C4-2B (cell line): Measurements from ENCODE around the gene ACVR1.

Source experiments
- ZFX ChIP-seq: fragments of 450-650 bp; IDR thresholded peaks from 2 replicates; pipeline ENCODE4 v1.6.1; 2017
- TF ChIP-seq, protein P1 (sequence below): fragments of 450-650 bp; conservative IDR thresholded peaks from 2 replicates; pipeline ENCODE4 v1.5.1; 2017; ENCODE audit warnings: mild to moderate bottlenecking

GRCh38 chr2:157923598-157924217 lies 47.6 kb upstream of the ACVR1 start:
- TF ChIP-seq, protein P1, sequence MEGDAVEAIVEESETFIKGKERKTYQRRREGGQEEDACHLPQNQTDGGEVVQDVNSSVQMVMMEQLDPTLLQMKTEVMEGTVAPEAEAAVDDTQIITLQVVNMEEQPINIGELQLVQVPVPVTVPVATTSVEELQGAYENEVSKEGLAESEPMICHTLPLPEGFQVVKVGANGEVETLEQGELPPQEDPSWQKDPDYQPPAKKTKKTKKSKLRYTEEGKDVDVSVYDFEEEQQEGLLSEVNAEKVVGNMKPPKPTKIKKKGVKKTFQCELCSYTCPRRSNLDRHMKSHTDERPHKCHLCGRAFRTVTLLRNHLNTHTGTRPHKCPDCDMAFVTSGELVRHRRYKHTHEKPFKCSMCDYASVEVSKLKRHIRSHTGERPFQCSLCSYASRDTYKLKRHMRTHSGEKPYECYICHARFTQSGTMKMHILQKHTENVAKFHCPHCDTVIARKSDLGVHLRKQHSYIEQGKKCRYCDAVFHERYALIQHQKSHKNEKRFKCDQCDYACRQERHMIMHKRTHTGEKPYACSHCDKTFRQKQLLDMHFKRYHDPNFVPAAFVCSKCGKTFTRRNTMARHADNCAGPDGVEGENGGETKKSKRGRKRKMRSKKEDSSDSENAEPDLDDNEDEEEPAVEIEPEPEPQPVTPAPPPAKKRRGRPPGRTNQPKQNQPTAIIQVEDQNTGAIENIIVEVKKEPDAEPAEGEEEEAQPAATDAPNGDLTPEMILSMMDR = no peak
- TF ChIP-seq ZFX = no peak
